Trophoblast cell (in vitro differentiated cells and primary cell): Measurements from ENCODE around the gene SDHB.
A peak's percentile ranks its signal among the peaks of the same experiment; 100 is the strongest.

Source experiments
- DNase-seq, 2 donors: peaks; one replicate each; pipeline ENCODE4 v3.0.0-alpha.2; 2016
- H2AFZ ChIP-seq: 2 replicates; pipeline ENCODE4 v1.6.1; 2013; ENCODE audit warnings: low read length, moderate library complexity, mild to moderate bottlenecking; ENCODE audit not compliant: insufficient read depth, poor library complexity
- H2AK5ac ChIP-seq: 2 replicates; pipeline ENCODE4 v1.6.1; 2013; ENCODE audit warnings: mild to moderate bottlenecking, low read length
- H2BK120ac ChIP-seq: 2 replicates; pipeline ENCODE4 v1.6.1; 2013; ENCODE audit warnings: low read length, mild to moderate bottlenecking, moderate library complexity; ENCODE audit not compliant: insufficient read depth, poor library complexity
- H2BK12ac ChIP-seq: 2 replicates; pipeline ENCODE4 v1.6.1; 2013; ENCODE audit warnings: mild to moderate bottlenecking, low read length, moderate library complexity
- H2BK5ac ChIP-seq: 2 replicates; pipeline ENCODE4 v1.6.1; 2013; ENCODE audit warnings: low read length, low read depth, moderate library complexity, mild to moderate bottlenecking; ENCODE audit not compliant: poor library complexity
- H3K14ac ChIP-seq: 2 replicates; pipeline ENCODE4 v1.6.1; 2013; ENCODE audit warnings: mild to moderate bottlenecking, low read length
- H3K18ac ChIP-seq: 2 replicates; pipeline ENCODE4 v1.6.1; 2013; ENCODE audit warnings: mild to moderate bottlenecking, low read length
- H3K23ac ChIP-seq: 2 replicates; pipeline ENCODE4 v1.6.1; 2013; ENCODE audit warnings: low read length
- H3K27ac ChIP-seq: 2 replicates; pipeline ENCODE4 v1.5.1; 2013; ENCODE audit warnings: low read depth, mild to moderate bottlenecking, inconsistent platforms, low read length, moderate library complexity
- H3K27me3 ChIP-seq: 2 replicates; pipeline ENCODE4 v1.6.1; 2013; ENCODE audit warnings: inconsistent platforms, mild to moderate bottlenecking, low read length, moderate library complexity; ENCODE audit not compliant: insufficient read depth
- H3K36me3 ChIP-seq, 2 experiments: 1 replicate in 1 of 2; 2 replicates in 1 of 2; pipeline ENCODE4 v1.6.1; 2013; ENCODE audit warnings: low read length in 2 of 2, mild to moderate bottlenecking in 2 of 2, moderate library complexity in 1 of 2; ENCODE audit not compliant: insufficient read depth in 2 of 2, control insufficient read depth in 1 of 2
- H3K4ac ChIP-seq: 2 replicates; pipeline ENCODE4 v1.6.1; 2013; ENCODE audit warnings: low read depth, mild to moderate bottlenecking, low read length, moderate library complexity
- H3K4me1 ChIP-seq, 2 experiments: 1 replicate in 1 of 2; 2 replicates in 1 of 2; pipeline ENCODE4 v1.6.1; 2013; ENCODE audit warnings: low read length in 2 of 2, mild to moderate bottlenecking in 2 of 2, moderate library complexity in 1 of 2; ENCODE audit not compliant: insufficient read depth in 2 of 2, control insufficient read depth in 1 of 2
- H3K4me2 ChIP-seq: 2 replicates; pipeline ENCODE4 v1.6.1; 2013; ENCODE audit warnings: inconsistent platforms, mild to moderate bottlenecking, low read length, moderate library complexity
- H3K4me3 ChIP-seq: 2 replicates; pipeline ENCODE4 v1.5.1; 2013; ENCODE audit warnings: mild to moderate bottlenecking, low read depth, low read length, inconsistent platforms
- H3K79me1 ChIP-seq: one replicate; pipeline ENCODE4 v1.6.1; 2013; ENCODE audit warnings: low read length
- H3K79me2 ChIP-seq: 2 replicates; pipeline ENCODE4 v1.6.1; 2013; ENCODE audit warnings: low read length, mild to moderate bottlenecking; ENCODE audit not compliant: control insufficient read depth, insufficient read depth, poor library complexity
- H3K9ac ChIP-seq: 2 replicates; pipeline ENCODE4 v1.6.1; 2013; ENCODE audit warnings: mild to moderate bottlenecking, low read length
- H3K9me3 ChIP-seq: 2 replicates; pipeline ENCODE4 v1.6.1; 2013; ENCODE audit warnings: low read depth, mild to moderate bottlenecking, control low read depth, inconsistent platforms, low read length; ENCODE audit not compliant: insufficient read depth
- H4K12ac ChIP-seq: 2 replicates; pipeline ENCODE4 v1.6.1; 2013; ENCODE audit warnings: low read depth, mild to moderate bottlenecking, low read length, moderate library complexity
- H4K8ac ChIP-seq: 2 replicates; pipeline ENCODE4 v1.6.1; 2013; ENCODE audit warnings: low read depth, mild to moderate bottlenecking, low read length, moderate library complexity
- H4K91ac ChIP-seq: one replicate; pipeline ENCODE4 v1.6.1; 2013; ENCODE audit warnings: low read depth, mild to moderate bottlenecking, low read length, moderate library complexity
- whole genome bisulfite sequencing: extraction: QIAGEN DNeasy Blood & Tissue Kit; methylation state at CpG from one replicate; pipeline ENCODE4 v1.1.7; 2013; ENCODE audit warnings: missing lambda C conversion rate; ENCODE audit not compliant: insufficient read length, insufficient coverage; ENCODE audit errors: extremely low coverage; 5-methylcytosine and 5-hydroxymethylcytosine counted together

SDHB gene

GRCh38 chr1:17027403-17027802, 26.4 kb downstream of the SDHB start:
- no peak for DNase-seq
- H3K4me1 ChIP-seq, result peaks cover 2 to 12% of the 10 kb centered on the region in 2 experiments
- H3K4me2 ChIP-seq, result no peak overlapping the region
- H3K9me3 ChIP-seq, result peaks cover 3% of the 10 kb centered on the region
- H4K91ac ChIP-seq, result no peak overlapping the region
- H2BK5ac ChIP-seq, result no peak overlapping the region
- no peak overlapping the region for H3K9ac ChIP-seq
- H3K27me3 ChIP-seq, result no peaks in the 10 kb centered on the region
- no peak overlapping the region for H2AK5ac ChIP-seq
- H2BK120ac ChIP-seq, result no peak overlapping the region
- no peaks in the 10 kb centered on the region for H3K79me2 ChIP-seq
- H2AFZ ChIP-seq, result no peak overlapping the region
- H3K36me3 ChIP-seq, result peaks cover 20 to 55% of the 10 kb centered on the region in 2 experiments
- no peak overlapping the region for H3K23ac ChIP-seq
- no peak overlapping the region for H3K14ac ChIP-seq
- no CpG with 5 or more reads among the region's 5 CpGs for WGBS
- peaks cover 2% of the 10 kb centered on the region for H3K79me1 ChIP-seq
- H3K27ac ChIP-seq, result no peak overlapping the region
- no peak overlapping the region for H4K8ac ChIP-seq
- no peak overlapping the region for H2BK12ac ChIP-seq
- H3K4me3 ChIP-seq, result no peak overlapping the region
- no peak overlapping the region for H3K4ac ChIP-seq
- no peak overlapping the region for H3K18ac ChIP-seq
- H4K12ac ChIP-seq, result no peak overlapping the region

GRCh38 chr1:17024721-17025120, 29.1 kb downstream of the SDHB start:
- no peak overlapping the region for H3K14ac ChIP-seq
- H3K36me3 ChIP-seq, result peaks cover 40 to 74% of the 10 kb centered on the region in 2 experiments

DNA sequence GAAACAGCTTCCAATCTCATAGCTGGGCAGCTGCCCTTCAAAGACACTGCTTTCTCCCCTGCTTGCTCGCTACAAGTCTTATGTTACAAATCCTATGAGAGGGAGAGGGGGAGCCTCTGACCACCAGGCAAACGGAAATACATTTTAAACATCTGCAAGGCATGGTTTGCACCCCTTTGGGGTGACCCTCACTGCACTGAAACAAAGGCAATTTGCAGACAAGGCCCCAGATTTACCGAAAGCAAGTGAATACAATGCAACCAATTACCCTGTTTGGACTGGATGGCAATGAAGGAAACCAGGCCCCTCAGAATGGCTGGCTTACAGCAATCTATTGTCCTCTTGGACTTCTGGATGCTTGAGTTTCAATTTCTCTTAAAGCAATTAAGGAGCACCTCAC, 30.3 kb downstream of the SDHB start:
- WGBS, result no CpG with 5 or more reads among the region's 3 CpGs
- Histone ChIP-seq H3K79me2 (no peaks in the 10 kb centered on the region), H3K23ac (no peak overlapping the region)

More at GRCh38 chr1:17024721-17025120, 29.1 kb downstream of the SDHB start:
- no peak for DNase-seq
- Histone ChIP-seq H3K27me3 (no peaks in the 10 kb centered on the region), H4K91ac (no peak overlapping the region), H3K4me2 (no peak overlapping the region), H2BK12ac (no peak overlapping the region), H3K9ac (no peak overlapping the region), H3K9me3 (peaks cover 3% of the 10 kb centered on the region), H4K12ac (no peak overlapping the region), H3K27ac (no peak overlapping the region), H3K4me3 (no peak overlapping the region), H4K8ac (no peak overlapping the region), H3K4me1 (peaks cover 9 to 19% of the 10 kb centered on the region in 2 experiments), H2AK5ac (no peak overlapping the region), H2BK120ac (no peak overlapping the region), H2BK5ac (no peak overlapping the region), H3K79me1 (peaks cover 2% of the 10 kb centered on the region), H3K79me2 (no peaks in the 10 kb centered on the region), H3K18ac (no peak overlapping the region), H3K4ac (no peak overlapping the region), H2AFZ (no peak overlapping the region), H3K23ac (no peak overlapping the region)
- no CpG with 5 or more reads among the region's 1 CpG for WGBS

GRCh38 chr1:17023102-17023501, 30.7 kb downstream of the SDHB start:
- Histone ChIP-seq H2BK120ac (no peak overlapping the region), H3K14ac (no peak overlapping the region), H3K36me3 (peaks cover 41 to 69% of the 10 kb centered on the region in 2 experiments), H3K23ac (no peak overlapping the region), H3K9ac (no peak overlapping the region), H4K8ac (no peak overlapping the region), H3K4ac (no peak overlapping the region), H3K79me1 (peaks cover 2% of the 10 kb centered on the region), H4K91ac (no peak overlapping the region), H3K79me2 (no peaks in the 10 kb centered on the region), H3K27ac (peak overlapping the region; percentile 35), H3K18ac (no peak overlapping the region), H4K12ac (no peak overlapping the region), H2AK5ac (no peak overlapping the region), H3K4me2 (no peak overlapping the region), H2BK5ac (no peak overlapping the region), H2BK12ac (no peak overlapping the region), H2AFZ (no peak overlapping the region), H3K27me3 (no peaks in the 10 kb centered on the region), H3K4me1 (peaks cover 9 to 19% of the 10 kb centered on the region in 2 experiments), H3K4me3 (no peak overlapping the region), H3K9me3 (peaks cover 3% of the 10 kb centered on the region)
- WGBS, result no CpG with 5 or more reads among the region's 4 CpGs
- DNase-seq, result no peak

More for the DNA sequence above, 30.3 kb downstream of the SDHB start:
- H2BK5ac ChIP-seq, result no peak overlapping the region
- no peak overlapping the region for H3K4me2 ChIP-seq
- peaks cover 38 to 68% of the 10 kb centered on the region in 2 experiments for H3K36me3 ChIP-seq
- H2BK120ac ChIP-seq, result no peak overlapping the region
- no peak overlapping the region for H4K8ac ChIP-seq
- peak overlapping the region; percentile 35 for H3K27ac ChIP-seq
- H4K91ac ChIP-seq, result no peak overlapping the region
- H3K9me3 ChIP-seq, result peaks cover 3% of the 10 kb centered on the region
- no peak overlapping the region for H2AFZ ChIP-seq
- H3K9ac ChIP-seq, result no peak overlapping the region
- H2AK5ac ChIP-seq, result no peak overlapping the region
- no peak overlapping the region for H4K12ac ChIP-seq
- DNase-seq, result no peak
- H3K4me1 ChIP-seq, result peaks cover 9 to 19% of the 10 kb centered on the region in 2 experiments
- no peak overlapping the region for H3K14ac ChIP-seq
- H3K79me1 ChIP-seq, result peaks cover 2% of the 10 kb centered on the region
- no peak overlapping the region for H3K4ac ChIP-seq
- no peaks in the 10 kb centered on the region for H3K27me3 ChIP-seq
- H2BK12ac ChIP-seq, result no peak overlapping the region
- no peak overlapping the region for H3K18ac ChIP-seq
- H3K4me3 ChIP-seq, result no peak overlapping the region
